Loucy (cell line): ENCODE data around the gene MATCAP1.

Experiments used
- H2AFZ ChIP-seq: fragments of 200-600 bp; sonication (generic); 2 replicates; pipeline ENCODE4 v1.6.0; 2016; ENCODE audit warnings: antibody characterized with exemption, mild to moderate bottlenecking, low read length, moderate library complexity
- H3F3A ChIP-seq: fragments of 200-600 bp; 2 replicates; pipeline ENCODE4 v1.6.0; 2016; ENCODE audit warnings: antibody characterized with exemption, low read depth, mild to moderate bottlenecking
- H3K27me3 ChIP-seq: fragments of 200-600 bp; sonication (generic); 2 replicates; pipeline ENCODE4 v1.6.1; 2014; ENCODE audit warnings: low read length, mild to moderate bottlenecking; ENCODE audit not compliant: insufficient read depth, poor library complexity, severe bottlenecking
- H3K36me3 ChIP-seq: fragments of 200-600 bp; sonication (generic); 2 replicates; pipeline ENCODE4 v1.6.1; 2016; ENCODE audit warnings: low read length; ENCODE audit not compliant: insufficient read depth
- H3K4me1 ChIP-seq: fragments of 200-600 bp; sonication (generic); 2 replicates; pipeline ENCODE4 v1.5.1; 2014; ENCODE audit warnings: low read length, mild to moderate bottlenecking; ENCODE audit not compliant: insufficient read depth, poor library complexity, severe bottlenecking
- H3K4me2 ChIP-seq: fragments of 200-600 bp; sonication (generic); 2 replicates; pipeline ENCODE4 v1.6.0; 2014; ENCODE audit warnings: antibody characterized with exemption, low read length, low read depth, mild to moderate bottlenecking; ENCODE audit not compliant: poor library complexity, severe bottlenecking
- H3K4me3 ChIP-seq: fragments of 200-600 bp; sonication (generic); 2 replicates; pipeline ENCODE4 v1.5.1; 2014; ENCODE audit warnings: low read length, mild to moderate bottlenecking, mixed read lengths; ENCODE audit not compliant: poor library complexity, severe bottlenecking
- H3K79me2 ChIP-seq: fragments of 200-600 bp; sonication (generic); 2 replicates; pipeline ENCODE4 v1.6.1; 2014; ENCODE audit warnings: low read length; ENCODE audit not compliant: insufficient read depth
- H3K9ac ChIP-seq: fragments of 200-600 bp; sonication (generic); 2 replicates; pipeline ENCODE4 v1.6.0; 2014; ENCODE audit warnings: mild to moderate bottlenecking, low read depth, low read length, moderate library complexity; ENCODE audit not compliant: poor library complexity, severe bottlenecking
- H3K9me2 ChIP-seq: fragments of 200-600 bp; sonication (generic); replicated peaks from 2 replicates; pipeline ENCODE4 v1.6.1; 2016; ENCODE audit warnings: low read depth, low read length, mixed read lengths
- H3K9me3 ChIP-seq: fragments of 200-600 bp; sonication (generic); 2 replicates; pipeline ENCODE4 v1.6.1; 2014; ENCODE audit warnings: mild to moderate bottlenecking, antibody characterized with exemption, low read length, low read depth; ENCODE audit not compliant: insufficient read depth
- H4K20me1 ChIP-seq: fragments of 200-600 bp; sonication (generic); 2 replicates; pipeline ENCODE4 v1.6.0; 2014; ENCODE audit warnings: antibody characterized with exemption, low read length, mild to moderate bottlenecking; ENCODE audit not compliant: insufficient read depth, poor library complexity, severe bottlenecking
- EZH2phosphoT487 ChIP-seq: fragments of 200-600 bp; IDR thresholded peaks from 2 replicates; pipeline ENCODE4 v1.6.1; 2018; ENCODE audit warnings: antibody characterized with exemption, mild to moderate bottlenecking, moderate library complexity, borderline replicate concordance
- TF ChIP-seq, protein P1 (sequence below): fragments of 200-600 bp; sonication (generic); conservative IDR thresholded peaks from 2 replicates; pipeline ENCODE4 v1.5.1; 2014; ENCODE audit warnings: mild to moderate bottlenecking, antibody characterized with exemption, low read length

Gene MATCAP1

DNA sequence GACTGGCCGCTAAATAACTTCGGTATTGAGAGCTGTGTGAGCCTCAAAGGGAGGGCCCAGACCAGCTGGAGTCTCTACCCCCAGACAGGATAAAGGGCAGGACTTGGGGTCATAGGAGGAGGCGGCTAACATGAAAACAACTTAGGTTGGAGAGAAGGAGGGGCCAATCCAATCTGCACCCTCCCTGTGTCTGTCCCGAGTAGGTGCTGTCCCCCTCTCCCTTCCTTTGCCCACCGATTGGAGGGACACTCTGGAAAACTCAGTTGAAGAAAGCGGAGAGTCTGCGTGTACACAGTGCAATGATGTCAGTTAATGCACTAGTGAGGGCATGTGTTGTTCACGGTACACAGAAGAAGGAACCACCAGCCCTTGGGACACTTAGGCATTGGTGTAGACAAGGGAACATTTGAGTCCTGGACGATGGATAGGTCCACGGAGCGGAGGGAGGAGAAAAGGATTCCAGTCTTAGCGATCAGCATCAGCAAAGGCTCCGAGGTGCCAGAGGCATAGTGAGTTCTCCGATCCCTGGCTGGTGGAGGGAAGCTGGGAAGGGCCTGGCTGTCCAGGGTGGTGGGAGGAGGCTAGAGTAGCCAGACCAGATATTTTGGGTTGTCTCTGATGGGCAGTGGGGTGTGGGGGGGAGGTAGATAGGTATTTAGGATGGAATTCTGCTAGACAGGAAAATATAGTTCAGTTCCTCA, 12.7 kb downstream of the MATCAP1 start:
- H3K36me3 ChIP-seq = no peaks in the 10 kb centered on the region
- TF ChIP-seq, protein P1, sequence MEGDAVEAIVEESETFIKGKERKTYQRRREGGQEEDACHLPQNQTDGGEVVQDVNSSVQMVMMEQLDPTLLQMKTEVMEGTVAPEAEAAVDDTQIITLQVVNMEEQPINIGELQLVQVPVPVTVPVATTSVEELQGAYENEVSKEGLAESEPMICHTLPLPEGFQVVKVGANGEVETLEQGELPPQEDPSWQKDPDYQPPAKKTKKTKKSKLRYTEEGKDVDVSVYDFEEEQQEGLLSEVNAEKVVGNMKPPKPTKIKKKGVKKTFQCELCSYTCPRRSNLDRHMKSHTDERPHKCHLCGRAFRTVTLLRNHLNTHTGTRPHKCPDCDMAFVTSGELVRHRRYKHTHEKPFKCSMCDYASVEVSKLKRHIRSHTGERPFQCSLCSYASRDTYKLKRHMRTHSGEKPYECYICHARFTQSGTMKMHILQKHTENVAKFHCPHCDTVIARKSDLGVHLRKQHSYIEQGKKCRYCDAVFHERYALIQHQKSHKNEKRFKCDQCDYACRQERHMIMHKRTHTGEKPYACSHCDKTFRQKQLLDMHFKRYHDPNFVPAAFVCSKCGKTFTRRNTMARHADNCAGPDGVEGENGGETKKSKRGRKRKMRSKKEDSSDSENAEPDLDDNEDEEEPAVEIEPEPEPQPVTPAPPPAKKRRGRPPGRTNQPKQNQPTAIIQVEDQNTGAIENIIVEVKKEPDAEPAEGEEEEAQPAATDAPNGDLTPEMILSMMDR = no peak
- no peak for TF ChIP-seq EZH2phosphoT487
- no peaks in the 10 kb centered on the region for H4K20me1 ChIP-seq
- peak overlapping the region; percentile 76 for H3K9ac ChIP-seq
- no peaks in the 10 kb centered on the region for H3K27me3 ChIP-seq
- H3K4me1 ChIP-seq = peaks cover 32% of the 10 kb centered on the region
- H3K4me3 ChIP-seq = peak overlapping the region; percentile 82
- no peaks in the 10 kb centered on the region for H3K9me3 ChIP-seq
- peaks cover 8% of the 10 kb centered on the region; the same call in 1 of the 2 replicates for H3K79me2 ChIP-seq
- no peaks in the 10 kb centered on the region for H3F3A ChIP-seq
- peak overlapping the region; percentile 99 for H3K4me2 ChIP-seq
- H2AFZ ChIP-seq = peak overlapping the region; percentile 33; the same call in 1 of the 2 replicates
- H3K9me2 ChIP-seq = no peaks in the 10 kb centered on the region

- Histone ChIP-seq H3K27me3 (no peaks in the 10 kb centered on the region), H3K4me3 (peak within 1 kb of the TSS; percentile 82), H3K36me3 (no peaks in the 10 kb centered on the region), H3K9me3 (no peaks in the 10 kb centered on the region), H3K9me2 (no peaks in the 10 kb centered on the region), H3K79me2 (peaks cover 8% of the 10 kb centered on the region; the same call in 1 of the 2 replicates), H4K20me1 (no peaks in the 10 kb centered on the region), H3F3A (no peaks in the 10 kb centered on the region), H2AFZ (peak within 1 kb of the TSS; percentile 83), H3K4me2 (peak within 1 kb of the TSS; percentile 99), H3K9ac (peak within 1 kb of the TSS; percentile 76), H3K4me1 (peaks cover 32% of the 10 kb centered on the region)
- TF ChIP-seq EZH2phosphoT487 = no peak
- TF ChIP-seq, protein P1 = no peak
Measured at GRCh38 chr16:67170168-67170948, 13.4 kb downstream of the MATCAP1 start, which contains the start of gene NOL3. NOL3 (plus strand) TSS chr16:67170538.

GRCh38 chr16:67169642-67170167, 14.1 kb downstream of the MATCAP1 start:
- no peaks in the 10 kb centered on the region for H3K27me3 ChIP-seq

More at GRCh38 chr16:67169642-67170167, 14.1 kb downstream of the MATCAP1 start:
- Histone ChIP-seq H3K79me2 (peaks cover 2% of the 10 kb centered on the region; the same call in 1 of the 2 replicates), H3K4me3 (peak overlapping the region; percentile 82), H3K4me2 (peak overlapping the region; percentile 99), H3F3A (no peaks in the 10 kb centered on the region), H3K9me3 (no peaks in the 10 kb centered on the region), H3K9ac (peak overlapping the region; percentile 76), H3K9me2 (no peaks in the 10 kb centered on the region), H2AFZ (peak overlapping the region; percentile 83), H3K4me1 (peaks cover 28% of the 10 kb centered on the region), H3K36me3 (no peaks in the 10 kb centered on the region), H4K20me1 (no peaks in the 10 kb centered on the region)
- TF ChIP-seq EZH2phosphoT487 = no peak
- TF ChIP-seq, protein P1 = peak; percentile 83
